GM12878 (cell line): ENCODE data around the gene ADGRL3. TPM values are rescaled to one million over a fixed set of nuclear protein-coding genes. Genes with fewer than 3 reads are reported as not detected.

Experiments used
- ATAC-seq: fragments of 200-7000 bp; cut with Tn5 transposase; 3 replicates; pipeline ENCODE4 v1.9.1; 2020; ENCODE audit warnings: mild to moderate bottlenecking, moderate library complexity
- BruUV-seq: library from RNA; stranded (reverse); fragments of 400-500 nt; replicated peaks from 2 replicates; lab custom pipeline; 2021; lab: Mats Ljungman, UMichigan
- CTCF ChIA-PET: fragments of 300-600 bp; sonication (Branson Sonifier 250); formaldehyde crosslinking; extraction: SDS; loops from one replicate; lab custom pipeline; 2021; ENCODE audit warnings: inconsistent platforms; lab: Yijun Ruan, JAX
- POLR2A ChIA-PET: fragments of 350-600 bp; formaldehyde crosslinking; extraction: SDS; loops from one replicate; lab custom pipeline; 2021; ENCODE audit warnings: inconsistent platforms; lab: Charles Lee
- RAD21 ChIA-PET: fragments of 300-600 bp; sonication (Branson Sonifier 250); formaldehyde crosslinking; loops from one replicate; lab custom pipeline; 2023; ENCODE audit warnings: antibody characterized with exemption; ENCODE audit not compliant: unreplicated experiment; lab: Charles Lee
- SMC1A ChIA-PET: fragments of 300-600 bp; sonication (Branson Sonifier 250); formaldehyde crosslinking; loops from one replicate; lab custom pipeline; 2023; ENCODE audit not compliant: unreplicated experiment, uncharacterized antibody; lab: Charles Lee
- DNase-seq: peaks from one replicate; pipeline ENCODE4 v3.0.0-alpha.2; 2011; ENCODE audit warnings: low read depth, low spot score
- FAIRE-seq: peaks from 3 replicates; lab custom pipeline; 2011; peaks lifted over from hg19 to GRCh38; lab: Jason Lieb, UNC
- H2AFZ ChIP-seq: 2 replicates; pipeline ENCODE4 v1.6.0; 2011; ENCODE audit warnings: low read depth, low read length, control low read depth; ENCODE audit not compliant: control insufficient read depth
- H3K27ac ChIP-seq: 2 replicates; pipeline ENCODE4 v1.5.1; 2011; ENCODE audit warnings: control low read depth; ENCODE audit not compliant: control insufficient read depth, insufficient read depth
- H3K27me3 ChIP-seq, 2 experiments: replicated peaks in 1 of 2; 2 replicates each; pipeline versions ENCODE4 v1.6.0 to v1.6.1; 2011; ENCODE audit warnings: low read length in 1 of 2; ENCODE audit not compliant: control insufficient read depth in 2 of 2, insufficient read depth in 2 of 2
- H3K36me3 ChIP-seq, 2 experiments: 2 replicates each; pipeline ENCODE4 v1.5.1; 2011; ENCODE audit warnings: low read length in 1 of 2; ENCODE audit not compliant: control insufficient read depth in 2 of 2, insufficient read depth in 2 of 2
- H3K4me1 ChIP-seq: 2 replicates; pipeline ENCODE4 v1.6.1; 2011; ENCODE audit warnings: mild to moderate bottlenecking, low read length, moderate library complexity, mixed read lengths; ENCODE audit not compliant: control insufficient read depth, insufficient read depth
- H3K4me2 ChIP-seq: 2 replicates; pipeline ENCODE4 v1.6.0; 2011; ENCODE audit warnings: control low read depth; ENCODE audit not compliant: control insufficient read depth, insufficient read depth
- H3K4me3 ChIP-seq: fragments of 200-600 bp; sonication (generic); 2 replicates; pipeline ENCODE4 v1.5.1; 2016
- H3K79me2 ChIP-seq: 2 replicates; pipeline ENCODE4 v1.6.0; 2011; ENCODE audit warnings: low read length; ENCODE audit not compliant: control insufficient read depth, insufficient read depth
- H3K9ac ChIP-seq: 2 replicates; pipeline ENCODE4 v1.8.0; 2011; ENCODE audit warnings: low read length, control low read depth, mixed read lengths; ENCODE audit not compliant: control insufficient read depth, insufficient read depth
- H3K9me3 ChIP-seq: replicated peaks from 3 replicates; pipeline ENCODE4 v1.5.1; 2011; ENCODE audit warnings: mild to moderate bottlenecking, low read length; ENCODE audit not compliant: control insufficient read depth, insufficient read depth
- H4K20me1 ChIP-seq: 2 replicates; pipeline ENCODE4 v1.6.0; 2011; ENCODE audit not compliant: control insufficient read depth, insufficient read depth
- BACH1 ChIP-seq: fragments of 450-650 bp; IDR thresholded peaks from 2 replicates; pipeline ENCODE4 v1.6.1; 2017; ENCODE audit warnings: mild to moderate bottlenecking, borderline replicate concordance
- GATAD2B ChIP-seq: fragments of 450-650 bp; conservative IDR thresholded peaks from 2 replicates; pipeline ENCODE4 v1.6.1; 2017; ENCODE audit warnings: low read depth, mild to moderate bottlenecking, moderate library complexity
- LARP7 ChIP-seq: fragments of 450-650 bp; IDR thresholded peaks from 2 replicates; pipeline ENCODE4 v1.6.1; 2017; ENCODE audit warnings: mild to moderate bottlenecking
- NFYB ChIP-seq: IDR thresholded peaks from 2 replicates; pipeline ENCODE4 v1.6.1; 2011; ENCODE audit warnings: low read depth, mild to moderate bottlenecking, low read length, improper control_type of control experiment, moderate library complexity; ENCODE audit not compliant: insufficient read depth
- PML ChIP-seq: IDR thresholded peaks from 2 replicates; pipeline ENCODE4 v1.6.1; 2012; ENCODE audit warnings: low read length, inconsistent platforms
- POLR2AphosphoS2 ChIP-seq: IDR thresholded peaks from 2 replicates; pipeline ENCODE4 v1.6.1; 2011; ENCODE audit warnings: low read depth, mild to moderate bottlenecking, low read length, improper control_type of control experiment, moderate library complexity
- POLR2AphosphoS5 ChIP-seq: IDR thresholded peaks from 2 replicates; pipeline ENCODE4 v1.6.1; 2011; ENCODE audit warnings: mild to moderate bottlenecking, low read length, inconsistent platforms
- RFX5 ChIP-seq: IDR thresholded peaks from 2 replicates; pipeline ENCODE4 v1.6.1; 2011; ENCODE audit warnings: low read depth, low read length, improper control_type of control experiment
- RUNX3 ChIP-seq: IDR thresholded peaks from 2 replicates; pipeline ENCODE4 v1.6.1; 2012; ENCODE audit warnings: low read length, inconsistent platforms
- ZBED1 ChIP-seq: IDR thresholded peaks from 2 replicates; pipeline ENCODE4 v1.6.1; 2016; ENCODE audit warnings: borderline replicate concordance
- WGBS: methylation state at CpG from one replicate; pipeline ENCODE4 v1.1.6; 2016; ENCODE audit warnings: low lambda C conversion rate; ENCODE audit not compliant: insufficient replicate concordance, insufficient coverage; ENCODE audit errors: missing lambda C conversion rate; 5-methylcytosine and 5-hydroxymethylcytosine counted together
- in situ Hi-C: fragments of 300-500 bp; cut with MboI; formaldehyde crosslinking; loops from 9 replicates; pipeline ENCODE4 v1.14.3; 2018; ENCODE audit warnings: mixed read lengths
- intact Hi-C: fragments of 100-400 bp; cut with micrococcal nuclease; formaldehyde crosslinking; loops from one replicate; pipeline ENCODE4 v1.14.2; 2022; ENCODE audit not compliant: unreplicated experiment
- polyA plus RNA-seq, 11 experiments: library from polyadenylated mRNA; depleted of rRNA in 4 of 11; unstranded in 6 of 11; stranded (reverse) in 5 of 11; fragments of >200 nt; fragmentation: Nextera tagmentation in 4 of 11; fragmentation: Illumina TruSeq in 1 of 11; extraction: Ambion mirVana in 4 of 11; extraction: Trizol in 1 of 11; gene quantifications; 1 replicate in 1 of 11; 2 replicates in 10 of 11; pipeline versions ENCODE4 v1.2.1 to v1.2.3, GENCODE V29; 2011 to 2016; ENCODE audit warnings: inconsistent platforms in 2 of 11, missing spikeins in 2 of 11, low read depth in 1 of 11
- total RNA-seq, 4 experiments: library from RNA; depleted of rRNA in 3 of 4; stranded (reverse); fragments of >200 nt in 3 of 4; fragmentation: Illumina TruSeq in 1 of 4; extraction: Trizol in 1 of 4; gene quantifications; 2 replicates each; pipeline versions ENCODE4 v1.2.1 to v1.2.3, GENCODE V29; 2013 to 2021
- TF ChIP-seq, protein P1 (sequence below): fragments of 450-650 bp; IDR thresholded peaks from 2 replicates; pipeline ENCODE4 v1.6.1; 2017; ENCODE audit warnings: borderline replicate concordance

Gene ADGRL3
- total and polyA plus RNA-seq, 10 of the 15 experiments (the other 5 are each of a cell fraction or from before 2014, with no cell fraction given): 1.1 TPM; not detected in 9

DNA sequence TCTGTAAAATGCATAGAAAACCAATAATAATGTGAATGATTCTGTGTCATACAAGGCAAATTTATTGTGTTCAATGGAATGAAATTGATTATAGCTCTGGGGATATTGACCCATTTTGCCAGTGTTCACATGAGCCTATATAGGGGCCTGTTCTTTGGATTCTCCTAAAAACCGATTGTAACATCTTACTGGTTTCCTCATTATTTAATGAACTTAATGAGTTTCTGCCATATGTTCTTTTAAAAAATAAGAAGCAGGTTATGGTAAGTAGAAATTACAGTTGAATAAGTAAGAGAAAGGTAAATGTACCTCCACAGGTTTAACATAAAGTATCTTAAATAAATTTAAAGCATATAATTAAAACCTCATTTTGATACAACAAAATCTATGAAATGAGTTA is 24.6 kb upstream of the ADGRL3 start:
- FAIRE-seq (no peak), ATAC-seq (no peak), DNase-seq (no peak)
- no peak overlapping the region for H3K9ac ChIP-seq
- H3K4me2 ChIP-seq: no peak overlapping the region
- no peaks in the 10 kb centered on the region for H3K4me1 ChIP-seq
- SMC1A ChIA-PET: no interaction called here
- CTCF ChIA-PET: no interaction called here
- intact Hi-C loops: no loop called here
- in situ Hi-C loops: no loop called here
- no peak for TF ChIP-seq PML
- TF ChIP-seq, protein P1, sequence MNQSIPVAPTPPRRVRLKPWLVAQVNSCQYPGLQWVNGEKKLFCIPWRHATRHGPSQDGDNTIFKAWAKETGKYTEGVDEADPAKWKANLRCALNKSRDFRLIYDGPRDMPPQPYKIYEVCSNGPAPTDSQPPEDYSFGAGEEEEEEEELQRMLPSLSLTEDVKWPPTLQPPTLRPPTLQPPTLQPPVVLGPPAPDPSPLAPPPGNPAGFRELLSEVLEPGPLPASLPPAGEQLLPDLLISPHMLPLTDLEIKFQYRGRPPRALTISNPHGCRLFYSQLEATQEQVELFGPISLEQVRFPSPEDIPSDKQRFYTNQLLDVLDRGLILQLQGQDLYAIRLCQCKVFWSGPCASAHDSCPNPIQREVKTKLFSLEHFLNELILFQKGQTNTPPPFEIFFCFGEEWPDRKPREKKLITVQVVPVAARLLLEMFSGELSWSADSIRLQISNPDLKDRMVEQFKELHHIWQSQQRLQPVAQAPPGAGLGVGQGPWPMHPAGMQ: no peak
- no peak for TF ChIP-seq GATAD2B
- TF ChIP-seq RFX5: no peak
- TF ChIP-seq POLR2AphosphoS2: no peak
- TF ChIP-seq NFYB: no peak
- no peak overlapping the region for H2AFZ ChIP-seq
- no TSS peak for BruUV-seq
- no peaks in the 10 kb centered on the region for H3K36me3 ChIP-seq
- H3K27ac ChIP-seq: no peak overlapping the region
- POLR2A ChIA-PET: no interaction called here
- RAD21 ChIA-PET: no interaction called here
- no peaks in the 10 kb centered on the region for H3K79me2 ChIP-seq
- no peaks in the 10 kb centered on the region for H3K9me3 ChIP-seq
- H3K27me3 ChIP-seq: no peaks in the 10 kb centered on the region
- H3K4me3 ChIP-seq: no peak overlapping the region
- whole genome bisulfite sequencing: 0% methylated on average over 1 of the region's 1 CpG
- H4K20me1 ChIP-seq: no peaks in the 10 kb centered on the region

GRCh38 chr4:61177367-61177766 is 22.8 kb upstream of the ADGRL3 start:
- ChIA-PET RAD21 (no interaction called here), CTCF (no interaction called here), SMC1A (interaction anchor here (1.4 kb wide), 1 partner anchor 32 kb away, joined by 3 read pairs; no protein-coding TSS in a partner anchor), POLR2A (no interaction called here)
- DNase-seq (no peak), FAIRE-seq (no peak), ATAC-seq (no peak)
- intact Hi-C loops (no loop called here), in situ Hi-C loops (no loop called here)
- no TSS peak for BruUV-seq
- H3K4me3 ChIP-seq: no peak overlapping the region
- H3K9me3 ChIP-seq: no peaks in the 10 kb centered on the region
- H2AFZ ChIP-seq: no peak overlapping the region
- no peak overlapping the region for H3K27ac ChIP-seq
- H3K27me3 ChIP-seq: no peaks in the 10 kb centered on the region
- TF ChIP-seq BACH1 (no peak), RUNX3 (no peak), POLR2AphosphoS5 (no peak), ZBED1 (no peak), LARP7 (no peak)
- no peaks in the 10 kb centered on the region for H3K79me2 ChIP-seq
- H3K4me1 ChIP-seq: no peaks in the 10 kb centered on the region
- WGBS: 3% methylated on average over 2 of the region's 2 CpGs
- H3K4me2 ChIP-seq: no peak overlapping the region
- H3K36me3 ChIP-seq: no peaks in the 10 kb centered on the region
- H4K20me1 ChIP-seq: no peaks in the 10 kb centered on the region
- H3K9ac ChIP-seq: no peak overlapping the region
